KOPT-K1 (cell line): ENCODE results near the gene TAF5L.
A peak's percentile ranks its signal among the peaks of the same experiment; 100 is the strongest.

Source experiments
- H3K27ac ChIP-seq: fragments of 200-600 bp; sonication (generic); 2 replicates; pipeline ENCODE4 v1.5.1; 2016; ENCODE audit warnings: antibody characterized with exemption, mild to moderate bottlenecking, low read depth, low read length; ENCODE audit not compliant: poor library complexity, severe bottlenecking
- H3K36me3 ChIP-seq: fragments of 200-600 bp; sonication (generic); 2 replicates; pipeline ENCODE4 v1.5.1; 2017; ENCODE audit warnings: antibody characterized with exemption, mild to moderate bottlenecking, low read length, moderate library complexity; ENCODE audit not compliant: insufficient read depth
- H3K9me3 ChIP-seq: fragments of 200-600 bp; sonication (generic); 2 replicates; pipeline ENCODE4 v1.5.1; 2017; ENCODE audit warnings: antibody characterized with exemption, low read length, mild to moderate bottlenecking; ENCODE audit not compliant: insufficient read depth, poor library complexity, severe bottlenecking

TAF5L gene

GRCh38 chr1:229557200-229557850 lies 68.6 kb downstream of the TAF5L start:
- Histone ChIP-seq H3K9me3 (no peaks in the 10 kb centered on the region), H3K27ac (peak overlapping the region; percentile 60), H3K36me3 (no peaks in the 10 kb centered on the region)

GRCh38 chr1:229554886-229555621 lies 70.9 kb downstream of the TAF5L start:
- Histone ChIP-seq H3K27ac (peak overlapping the region; percentile 50), H3K9me3 (no peaks in the 10 kb centered on the region)

GRCh38 chr1:229553621-229554130 lies 72.2 kb downstream of the TAF5L start:
- peaks cover 9% of the 10 kb centered on the region; the same call in 1 of the 2 replicates for H3K36me3 ChIP-seq
- no peak overlapping the region for H3K27ac ChIP-seq
- H3K9me3 ChIP-seq, result no peaks in the 10 kb centered on the region

More at GRCh38 chr1:229554886-229555621, 70.9 kb downstream of the TAF5L start:
- H3K36me3 ChIP-seq, result no peaks in the 10 kb centered on the region

- H3K27ac ChIP-seq, result no peak overlapping the region
- H3K9me3 ChIP-seq, result no peaks in the 10 kb centered on the region
- peaks cover 19% of the 10 kb centered on the region for H3K36me3 ChIP-seq
Observed at GRCh38 chr1:229552732-229553131, 73.2 kb downstream of the TAF5L start.

GRCh38 chr1:229550812-229551567 lies 74.9 kb downstream of the TAF5L start:
- Histone ChIP-seq H3K36me3 (peaks cover 35% of the 10 kb centered on the region), H3K9me3 (no peaks in the 10 kb centered on the region), H3K27ac (no peak overlapping the region)

- Histone ChIP-seq H3K36me3 (peaks cover 68% of the 10 kb centered on the region), H3K27ac (no peak overlapping the region), H3K9me3 (no peaks in the 10 kb centered on the region)
Observed at GRCh38 chr1:229547542-229547941, 78.4 kb downstream of the TAF5L start.

GRCh38 chr1:229544587-229544986 lies 81.3 kb downstream of the TAF5L start:
- peaks cover 98% of the 10 kb centered on the region for H3K36me3 ChIP-seq
- H3K27ac ChIP-seq, result no peak overlapping the region
- H3K9me3 ChIP-seq, result no peaks in the 10 kb centered on the region
